HFF-Myc (cell line): ENCODE data around the gene SLC6A8.

Source experiments
- DNase-seq: peaks from one replicate; pipeline ENCODE4 v3.0.0-alpha.2; 2011; ENCODE audit warnings: low read depth; ENCODE audit errors: extremely low read depth
- H3K4me3 ChIP-seq: replicated peaks from 2 replicates; pipeline ENCODE4 v1.5.1; 2011; ENCODE audit warnings: low read depth, mild to moderate bottlenecking, control low read depth, low read length
- TF ChIP-seq, protein P1 (sequence below): IDR thresholded peaks from 2 replicates; pipeline ENCODE4 v1.5.1; 2012; ENCODE audit warnings: mild to moderate bottlenecking, low read depth, low read length, control low read depth; ENCODE audit errors: missing control alignments

The SLC6A8 gene

DNA sequence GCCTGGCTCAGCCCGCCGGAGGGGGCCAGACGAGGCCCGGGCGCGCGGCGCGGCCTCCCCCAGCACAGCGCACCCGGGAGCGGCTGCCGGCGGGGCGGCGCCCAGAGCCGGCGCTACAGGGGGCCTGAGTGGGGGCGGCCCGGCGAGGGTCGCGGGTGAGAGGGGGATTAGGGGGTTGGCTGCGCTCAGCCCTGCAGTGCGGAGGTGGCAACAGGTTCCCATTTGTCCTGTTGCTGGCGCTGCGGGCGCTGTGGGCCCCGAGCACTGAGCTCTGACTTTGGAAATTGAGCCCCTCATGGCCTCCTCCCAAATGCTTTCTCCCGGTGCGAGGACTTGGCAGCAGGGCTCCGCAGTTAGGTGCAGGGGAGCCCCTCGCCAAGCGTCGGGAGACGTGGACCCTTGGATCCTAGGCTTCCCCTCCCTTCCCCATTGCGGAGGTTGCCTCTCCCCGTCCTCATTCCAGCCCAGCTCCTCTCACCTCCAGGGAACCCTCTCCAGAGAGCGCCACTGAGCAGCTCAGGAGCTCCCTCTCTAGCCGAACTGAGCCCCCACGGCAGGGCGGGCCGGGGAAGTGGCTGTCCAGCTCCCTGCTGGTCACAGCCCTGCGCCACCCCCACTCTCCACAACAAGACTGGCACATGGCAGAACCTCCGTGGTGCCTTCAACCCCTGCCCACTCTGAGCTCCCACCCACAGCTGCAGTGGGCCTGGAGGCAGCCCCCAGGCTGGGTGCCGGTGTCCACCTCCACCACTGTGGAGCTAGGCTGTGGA is 43.2 kb upstream of the SLC6A8 start:
- no peak overlapping the region for H3K4me3 ChIP-seq
- DNase-seq: no peak
- TF ChIP-seq, protein P1, sequence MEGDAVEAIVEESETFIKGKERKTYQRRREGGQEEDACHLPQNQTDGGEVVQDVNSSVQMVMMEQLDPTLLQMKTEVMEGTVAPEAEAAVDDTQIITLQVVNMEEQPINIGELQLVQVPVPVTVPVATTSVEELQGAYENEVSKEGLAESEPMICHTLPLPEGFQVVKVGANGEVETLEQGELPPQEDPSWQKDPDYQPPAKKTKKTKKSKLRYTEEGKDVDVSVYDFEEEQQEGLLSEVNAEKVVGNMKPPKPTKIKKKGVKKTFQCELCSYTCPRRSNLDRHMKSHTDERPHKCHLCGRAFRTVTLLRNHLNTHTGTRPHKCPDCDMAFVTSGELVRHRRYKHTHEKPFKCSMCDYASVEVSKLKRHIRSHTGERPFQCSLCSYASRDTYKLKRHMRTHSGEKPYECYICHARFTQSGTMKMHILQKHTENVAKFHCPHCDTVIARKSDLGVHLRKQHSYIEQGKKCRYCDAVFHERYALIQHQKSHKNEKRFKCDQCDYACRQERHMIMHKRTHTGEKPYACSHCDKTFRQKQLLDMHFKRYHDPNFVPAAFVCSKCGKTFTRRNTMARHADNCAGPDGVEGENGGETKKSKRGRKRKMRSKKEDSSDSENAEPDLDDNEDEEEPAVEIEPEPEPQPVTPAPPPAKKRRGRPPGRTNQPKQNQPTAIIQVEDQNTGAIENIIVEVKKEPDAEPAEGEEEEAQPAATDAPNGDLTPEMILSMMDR: no peak

DNA sequence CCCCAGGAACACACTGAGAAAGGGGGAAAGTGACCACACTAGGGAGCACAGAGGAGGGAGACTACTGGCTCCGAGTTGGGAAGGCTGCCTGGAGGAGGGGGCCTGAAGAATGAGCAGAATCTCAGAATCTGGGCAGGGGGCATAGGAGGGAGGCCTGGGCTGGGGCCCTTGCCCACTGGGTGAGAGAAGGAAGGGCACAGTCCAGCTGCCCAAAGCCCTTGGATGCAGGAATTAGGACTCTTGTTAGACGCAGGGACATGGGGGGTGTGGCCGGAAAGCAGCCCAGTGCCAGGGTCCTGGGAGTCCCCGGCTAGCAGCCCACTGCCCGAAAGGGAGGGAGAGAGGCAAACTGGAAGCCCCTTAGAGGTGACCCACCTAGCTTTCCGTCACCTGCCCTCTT is 42.6 kb upstream of the SLC6A8 start:
- TF ChIP-seq, protein P1: no peak
- no peak overlapping the region for H3K4me3 ChIP-seq
- no peak for DNase-seq

DNA sequence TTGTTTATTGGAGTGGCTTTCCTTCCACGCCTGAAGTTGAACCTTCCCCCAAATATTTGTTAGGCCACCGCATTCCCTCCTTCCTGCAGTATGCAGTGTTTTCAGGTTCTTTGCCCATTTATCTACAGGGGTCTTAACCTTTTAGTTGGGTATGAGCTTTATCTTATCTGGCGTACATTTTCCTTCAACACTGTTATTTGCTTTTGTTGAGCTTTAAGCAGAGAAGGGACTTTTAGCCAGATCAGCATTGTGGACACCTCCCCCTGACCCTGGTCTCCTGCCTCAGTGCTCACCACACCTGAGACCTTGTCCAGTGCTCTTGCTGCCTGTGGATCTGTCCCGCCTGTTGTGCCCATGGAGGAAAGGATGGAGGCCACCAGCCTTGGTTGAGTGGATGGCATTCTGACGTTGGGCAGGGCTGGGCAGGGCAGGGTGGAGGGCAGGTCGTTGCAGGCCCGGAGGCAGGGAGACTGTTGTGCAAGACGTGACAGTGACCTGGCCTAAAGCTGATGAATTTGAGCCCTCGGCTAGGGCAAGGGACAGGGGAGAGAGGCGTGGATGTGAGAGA is 41.7 kb upstream of the SLC6A8 start:
- TF ChIP-seq, protein P1: no peak
- no peak overlapping the region for H3K4me3 ChIP-seq
- no peak for DNase-seq

DNA sequence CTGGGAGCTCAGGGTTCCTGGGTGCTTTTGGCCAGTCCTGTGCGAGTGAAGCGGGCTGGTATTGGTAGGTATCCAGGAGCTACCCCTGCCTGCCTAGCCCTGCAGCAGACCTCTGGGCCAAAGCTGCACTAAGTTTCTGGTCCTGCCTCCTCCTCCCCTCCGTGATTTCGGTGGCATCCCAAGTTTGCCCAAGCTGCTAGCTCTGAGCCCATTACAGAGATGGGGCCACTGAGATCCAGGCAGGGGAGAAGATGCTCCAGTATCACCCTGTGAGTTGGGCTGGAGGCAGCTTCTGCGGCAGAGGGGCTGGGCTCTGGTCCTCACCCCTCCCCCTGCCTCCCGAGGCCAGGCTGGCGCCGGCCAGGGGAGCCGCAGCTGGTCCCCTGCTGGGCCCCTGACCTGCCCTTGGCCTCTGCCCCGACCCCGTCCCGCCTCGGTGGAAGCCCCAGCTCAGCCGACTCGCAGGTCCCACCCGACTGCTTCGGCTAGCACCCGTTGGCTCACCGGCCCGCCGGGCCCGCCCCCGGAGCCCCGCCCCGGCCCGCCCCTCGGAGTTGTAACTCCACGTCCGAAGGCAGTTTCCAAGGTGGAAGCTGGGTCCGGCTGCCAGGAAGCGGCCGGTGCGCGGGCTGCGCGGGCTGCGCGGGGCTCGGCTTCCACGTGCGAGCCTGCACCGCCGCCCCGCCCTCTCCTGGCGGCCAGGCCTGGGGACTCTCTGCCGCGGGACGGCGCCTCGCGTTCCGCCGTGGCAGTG is 40.9 kb upstream of the SLC6A8 start, which contains the start of gene DUSP9:
DUSP9 (plus strand) TSS at position 584 of the 754 bp plus-strand sequence. CDS start 751 bp downstream, outside the sequence.
- TF ChIP-seq, protein P1: no peak
- H3K4me3 ChIP-seq: no peak within 1 kb of the TSS
- DNase-seq: no peak

DNA sequence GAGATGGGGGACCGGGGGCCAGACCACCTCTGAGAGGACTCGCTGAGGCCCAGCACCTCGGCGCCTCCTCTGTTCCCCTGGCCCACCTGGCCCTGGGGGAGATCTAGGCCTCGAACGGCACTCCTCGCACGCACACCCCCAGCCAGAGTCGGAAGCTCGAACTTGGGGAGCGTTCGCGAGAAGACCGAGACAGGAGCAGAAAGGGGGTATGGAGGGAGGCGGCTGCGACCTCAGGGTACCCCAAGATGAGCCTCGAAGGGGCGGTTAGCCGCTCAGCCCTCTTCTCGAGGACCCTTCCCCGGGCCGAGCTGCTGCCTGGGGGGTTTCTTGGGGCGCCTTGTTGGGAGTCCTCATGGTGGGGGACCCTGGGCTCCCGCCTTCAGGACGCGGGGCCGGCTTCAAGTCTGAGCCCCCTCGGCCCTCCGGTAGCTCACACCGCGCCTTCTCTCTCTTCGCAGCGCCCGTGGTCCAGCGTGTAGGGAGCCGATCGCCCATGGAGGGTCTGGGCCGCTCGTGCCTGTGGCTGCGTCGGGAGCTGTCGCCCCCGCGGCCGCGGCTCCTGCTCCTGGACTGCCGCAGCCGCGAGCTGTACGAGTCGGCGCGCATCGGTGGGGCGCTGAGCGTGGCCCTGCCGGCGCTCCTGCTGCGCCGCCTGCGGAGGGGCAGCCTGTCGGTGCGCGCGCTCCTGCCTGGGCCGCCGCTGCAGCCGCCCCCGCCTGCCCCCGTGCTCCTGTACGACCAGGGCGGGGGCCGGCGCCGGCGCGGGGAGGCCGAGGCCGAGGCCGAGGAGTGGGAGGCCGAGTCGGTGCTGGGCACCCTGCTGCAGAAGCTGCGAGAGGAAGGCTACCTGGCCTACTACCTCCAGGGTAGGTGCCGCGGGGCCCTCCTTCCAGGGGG is 40.0 kb upstream of the SLC6A8 start:
- TF ChIP-seq, protein P1: no peak
- DNase-seq: no peak
- H3K4me3 ChIP-seq: no peak overlapping the region
